GM12878 (cell line): Measurements from ENCODE around the gene SF3B2.

Source experiments
- CTCF ChIP-seq, 3 experiments: IDR thresholded peaks in 2 of 3; conservative IDR thresholded peaks in 1 of 3; 2 replicates each; pipeline ENCODE4 v1.5.1; 2011; ENCODE audit warnings: low read depth in 3 of 3, low read length in 3 of 3, mild to moderate bottlenecking in 3 of 3, control low read depth in 2 of 3, moderate library complexity in 2 of 3, inconsistent platforms in 1 of 3, mixed read lengths in 1 of 3; ENCODE audit not compliant: control insufficient read depth in 2 of 3, insufficient read depth in 1 of 3; ENCODE audit errors: extremely low read depth in 1 of 3
- E2F4 ChIP-seq: IDR thresholded peaks from 2 replicates; pipeline ENCODE4 v1.6.1; 2012; ENCODE audit warnings: low read depth, low read length, improper control_type of control experiment
- EZH2 ChIP-seq: IDR thresholded peaks from 2 replicates; pipeline ENCODE4 v1.6.1; 2012; ENCODE audit warnings: low read depth, mild to moderate bottlenecking, control low read depth, inconsistent platforms, low read length, borderline replicate concordance; ENCODE audit not compliant: control insufficient read depth
- FOS ChIP-seq: IDR thresholded peaks from 3 replicates; pipeline ENCODE4 v1.6.1; 2011; ENCODE audit warnings: borderline replicate concordance; ENCODE audit not compliant: insufficient read length; ENCODE audit errors: extremely low read depth
- RAD21 ChIP-seq: IDR thresholded peaks from 2 replicates; pipeline ENCODE4 v1.6.1; 2011; ENCODE audit warnings: mild to moderate bottlenecking, low read depth, low read length, moderate library complexity; ENCODE audit not compliant: insufficient read depth
- REST ChIP-seq: IDR thresholded peaks from 2 replicates; pipeline ENCODE4 v1.6.1; 2012; ENCODE audit warnings: mild to moderate bottlenecking, low read depth, low read length
- TF ChIP-seq, protein P1 (sequence below): IDR thresholded peaks from 2 replicates; pipeline ENCODE4 v1.6.1; 2012; ENCODE audit warnings: low read depth, low read length, improper control_type of control experiment
- TF ChIP-seq, protein P2 (sequence below): IDR thresholded peaks from 2 replicates; pipeline ENCODE4 v1.6.1; 2011; ENCODE audit warnings: low read depth, mild to moderate bottlenecking, low read length, moderate library complexity, borderline replicate concordance; ENCODE audit errors: extremely low read depth

DNA sequence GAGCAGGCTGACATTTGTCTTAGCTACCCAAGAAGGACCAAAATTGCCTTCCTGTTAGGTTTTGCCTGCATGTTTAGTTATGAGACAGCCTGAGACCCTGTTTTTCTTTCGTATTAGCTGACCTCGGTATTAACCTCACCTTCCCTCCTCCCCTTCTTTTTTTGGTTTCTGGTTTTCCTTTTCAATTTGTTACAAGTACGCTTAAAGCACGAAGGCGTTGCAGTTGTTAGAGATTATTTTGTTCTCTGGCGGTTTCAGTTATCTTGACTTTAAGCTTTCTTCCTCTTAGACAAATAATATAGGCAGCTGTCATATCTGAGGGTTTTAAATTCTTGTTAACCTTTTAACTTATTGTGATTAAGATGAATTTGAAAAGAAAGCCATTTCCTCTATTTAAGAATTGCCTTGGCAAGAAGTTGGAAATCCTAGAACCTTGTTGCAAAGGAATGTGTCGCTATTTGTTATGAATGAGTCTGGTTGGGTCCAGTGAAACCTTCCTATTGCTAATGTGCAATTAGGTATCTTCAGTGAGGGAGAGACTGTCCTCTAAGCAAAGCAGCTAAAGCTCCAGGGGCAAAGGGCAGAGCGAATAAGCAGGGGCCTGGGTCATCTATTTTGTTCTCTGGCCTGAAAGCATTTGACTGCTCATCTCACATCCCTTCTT, 63.6 kb downstream of the SF3B2 start:
- TF ChIP-seq CTCF (IDR thresholded peaks at IDR 0.05 in 2 of 3, conservative IDR thresholded peaks at IDR 0.05 in 1 of 3; ENCODE audit: control insufficient read depth in 2 of 3, extremely low read depth in 1 of 3, insufficient read depth in 1 of 3, low read depth in 3 of 3, low read length in 3 of 3), result no peak
- no peak for TF ChIP-seq REST
- TF ChIP-seq, protein P1, sequence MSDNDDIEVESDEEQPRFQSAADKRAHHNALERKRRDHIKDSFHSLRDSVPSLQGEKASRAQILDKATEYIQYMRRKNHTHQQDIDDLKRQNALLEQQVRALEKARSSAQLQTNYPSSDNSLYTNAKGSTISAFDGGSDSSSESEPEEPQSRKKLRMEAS, result 0 out of 2 replicates have a peak, but pooled peaks have one; percentile 27
- TF ChIP-seq E2F4, result no peak
- no peak for TF ChIP-seq RAD21
- TF ChIP-seq, protein P2, sequence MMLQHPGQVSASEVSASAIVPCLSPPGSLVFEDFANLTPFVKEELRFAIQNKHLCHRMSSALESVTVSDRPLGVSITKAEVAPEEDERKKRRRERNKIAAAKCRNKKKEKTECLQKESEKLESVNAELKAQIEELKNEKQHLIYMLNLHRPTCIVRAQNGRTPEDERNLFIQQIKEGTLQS, result no peak
- no peak for TF ChIP-seq FOS
- TF ChIP-seq EZH2, result no peak
